Measurements from ENCODE around the gene CDH22. TPM values are rescaled to one million over a fixed set of nuclear protein-coding genes. Genes with fewer than 3 reads are reported as not detected.

Gene CDH22
- total RNA-seq, 1 experiment from 2014 or later, result not detected

DNA sequence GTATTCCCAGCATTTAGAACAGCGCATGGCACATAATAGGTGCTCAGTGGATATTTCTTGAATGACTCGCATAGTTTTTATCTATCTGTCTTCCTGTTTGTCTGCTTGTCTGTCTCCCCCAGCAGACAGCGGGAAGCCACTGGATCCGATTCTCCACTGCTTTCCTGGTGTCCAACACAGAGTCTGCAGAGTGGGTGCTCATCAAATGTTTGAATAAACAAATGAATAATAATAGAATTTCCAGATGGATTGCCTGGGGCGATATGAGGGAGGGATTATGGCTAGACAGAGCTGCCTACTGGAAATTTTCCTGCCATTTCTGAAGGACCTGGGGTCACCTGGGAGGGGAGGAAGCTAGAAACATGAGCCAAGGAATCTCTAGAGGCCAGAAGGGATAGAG, 18.9 kb downstream of the CDH22 start:
- ChIA-PET CTCF (interaction anchor here (1.2 to 1.3 kb wide), 2 partner anchors 28 to 157 kb away, joined by 4 read pairs; no protein-coding TSS in a partner anchor), POLR2A (no interaction called here)

DNA sequence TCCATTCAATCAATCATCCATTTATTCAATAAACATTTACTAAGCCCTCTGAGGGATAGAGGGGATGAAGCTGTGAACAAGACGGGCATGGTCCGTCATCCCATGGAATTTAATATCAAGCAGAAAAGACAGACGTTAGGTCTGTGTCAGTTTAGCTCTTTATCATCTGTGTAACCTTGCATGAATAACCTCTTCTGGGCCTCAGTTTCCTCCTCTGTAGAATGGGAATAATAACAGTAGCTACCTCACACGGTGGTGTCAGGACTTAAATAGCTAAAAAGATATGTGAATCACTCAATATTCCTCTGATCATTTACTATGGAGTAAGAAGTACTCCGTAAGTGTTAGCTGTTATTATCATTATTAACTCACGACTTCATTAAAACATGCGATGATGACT, 21.3 kb downstream of the CDH22 start:
- no peak for DNase-seq (ENCODE audit: unreplicated experiment)
- intact Hi-C loops (cut with micrococcal nuclease), result no loop called here
- no TSS peak for BruUV-seq (replicated peaks)
- Mint-ChIP-seq H3K4me1 (ENCODE audit: insufficient read depth, unreplicated experiment) (no peaks in the 10 kb centered on the region), H3K9me3 (ENCODE audit: unreplicated experiment) (no peaks in the 10 kb centered on the region), H3K4me3 (ENCODE audit: unreplicated experiment) (no peak overlapping the region), H3K36me3 (ENCODE audit: insufficient read depth, unreplicated experiment) (no peaks in the 10 kb centered on the region), H3K27me3 (ENCODE audit: insufficient read depth, unreplicated experiment) (peaks cover 12% of the 10 kb centered on the region), H3K27ac (ENCODE audit: low read depth, unreplicated experiment) (no peak overlapping the region)
- ChIA-PET CTCF (interaction anchor here (0.7 to 1.4 kb wide), 4 partner anchors 10 to 155 kb away, joined by 3 to 5 read pairs (median 4); partner anchors contain the start of gene CDH22), POLR2A (interaction anchor here (1.0 kb wide), 1 partner anchor 62 kb away, joined by 3 read pairs; no protein-coding TSS in a partner anchor)
- TF ChIP-seq, protein P1, sequence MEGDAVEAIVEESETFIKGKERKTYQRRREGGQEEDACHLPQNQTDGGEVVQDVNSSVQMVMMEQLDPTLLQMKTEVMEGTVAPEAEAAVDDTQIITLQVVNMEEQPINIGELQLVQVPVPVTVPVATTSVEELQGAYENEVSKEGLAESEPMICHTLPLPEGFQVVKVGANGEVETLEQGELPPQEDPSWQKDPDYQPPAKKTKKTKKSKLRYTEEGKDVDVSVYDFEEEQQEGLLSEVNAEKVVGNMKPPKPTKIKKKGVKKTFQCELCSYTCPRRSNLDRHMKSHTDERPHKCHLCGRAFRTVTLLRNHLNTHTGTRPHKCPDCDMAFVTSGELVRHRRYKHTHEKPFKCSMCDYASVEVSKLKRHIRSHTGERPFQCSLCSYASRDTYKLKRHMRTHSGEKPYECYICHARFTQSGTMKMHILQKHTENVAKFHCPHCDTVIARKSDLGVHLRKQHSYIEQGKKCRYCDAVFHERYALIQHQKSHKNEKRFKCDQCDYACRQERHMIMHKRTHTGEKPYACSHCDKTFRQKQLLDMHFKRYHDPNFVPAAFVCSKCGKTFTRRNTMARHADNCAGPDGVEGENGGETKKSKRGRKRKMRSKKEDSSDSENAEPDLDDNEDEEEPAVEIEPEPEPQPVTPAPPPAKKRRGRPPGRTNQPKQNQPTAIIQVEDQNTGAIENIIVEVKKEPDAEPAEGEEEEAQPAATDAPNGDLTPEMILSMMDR (IDR thresholded peaks at IDR 0.05; ENCODE audit: unreplicated experiment), result no peak

More for the DNA sequence above, 18.9 kb downstream of the CDH22 start:
- H3K27me3 Mint-ChIP-seq (ENCODE audit: insufficient read depth, unreplicated experiment), result peaks cover 24% of the 10 kb centered on the region
- no peaks in the 10 kb centered on the region for H3K36me3 Mint-ChIP-seq (ENCODE audit: insufficient read depth, unreplicated experiment)
- no peak overlapping the region for H3K27ac Mint-ChIP-seq (ENCODE audit: low read depth, unreplicated experiment)
- H3K4me1 Mint-ChIP-seq (ENCODE audit: insufficient read depth, unreplicated experiment), result no peaks in the 10 kb centered on the region
- DNase-seq (ENCODE audit: unreplicated experiment), result no peak
- TF ChIP-seq, protein P1 (IDR thresholded peaks at IDR 0.05; ENCODE audit: unreplicated experiment), result no peak
- intact Hi-C loops (cut with micrococcal nuclease), result no loop called here
- BruUV-seq (replicated peaks), result no TSS peak
- no peak overlapping the region for H3K4me3 Mint-ChIP-seq (ENCODE audit: unreplicated experiment)
- H3K9me3 Mint-ChIP-seq (ENCODE audit: unreplicated experiment), result no peaks in the 10 kb centered on the region

DNA sequence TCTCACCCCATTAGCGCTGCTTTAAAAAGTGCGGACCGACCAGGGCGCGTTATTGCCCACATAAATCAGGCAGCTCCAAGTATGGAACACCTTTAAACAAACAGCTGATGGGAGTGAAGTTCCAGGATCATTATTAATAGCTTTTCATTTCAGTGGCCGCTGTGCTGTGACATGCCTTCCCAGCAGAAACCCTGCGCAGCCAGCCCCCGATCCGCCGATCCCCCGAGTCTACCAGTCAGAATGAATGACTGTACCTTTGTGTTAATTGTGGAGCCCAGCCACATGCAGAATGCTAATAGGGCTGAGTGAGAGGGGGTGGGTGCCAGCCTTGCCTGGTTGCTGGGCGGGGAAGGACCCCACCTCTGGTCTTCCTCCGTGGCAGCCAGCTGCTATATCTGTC, 21.9 kb downstream of the CDH22 start:
- Mint-ChIP-seq H3K27me3 (ENCODE audit: insufficient read depth, unreplicated experiment) (peaks cover 12% of the 10 kb centered on the region), H3K4me1 (ENCODE audit: insufficient read depth, unreplicated experiment) (no peaks in the 10 kb centered on the region), H3K36me3 (ENCODE audit: insufficient read depth, unreplicated experiment) (no peaks in the 10 kb centered on the region), H3K27ac (ENCODE audit: low read depth, unreplicated experiment) (no peak overlapping the region), H3K9me3 (ENCODE audit: unreplicated experiment) (no peaks in the 10 kb centered on the region), H3K4me3 (ENCODE audit: unreplicated experiment) (no peak overlapping the region)
- ChIA-PET POLR2A (interaction anchor here (0.5 to 0.8 kb wide), 2 partner anchors 78 to 882 kb away, joined by 3 read pairs; no protein-coding TSS in a partner anchor), CTCF (interaction anchor here (1.3 kb wide), 1 partner anchor 22 kb away, joined by 3 read pairs; the partner anchor contains the start of gene CDH22)
- BruUV-seq (replicated peaks), result no TSS peak
- intact Hi-C loops (cut with micrococcal nuclease), result no loop called here
- TF ChIP-seq, protein P1 (IDR thresholded peaks at IDR 0.05; ENCODE audit: unreplicated experiment), result no peak
- no peak for DNase-seq (ENCODE audit: unreplicated experiment)

DNA sequence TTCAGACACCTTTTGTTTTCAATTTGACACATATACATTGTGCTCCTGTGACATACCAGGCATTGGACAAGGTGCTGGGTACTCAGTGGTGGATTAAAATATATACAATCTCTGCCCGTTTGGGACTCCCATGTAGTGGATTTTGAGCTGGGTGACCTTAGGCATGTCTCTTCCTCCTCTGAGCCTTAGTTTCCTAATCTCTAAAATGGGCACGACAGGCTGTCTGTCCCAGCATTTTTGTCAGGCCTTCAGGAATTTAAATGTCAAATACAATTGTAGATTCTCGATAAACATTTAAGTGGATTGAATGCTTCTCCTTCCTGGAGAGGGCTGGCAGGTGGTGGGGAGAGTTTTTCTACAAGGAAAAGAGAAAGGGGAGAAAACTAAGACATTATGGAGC, 22.6 kb downstream of the CDH22 start:
- H3K36me3 Mint-ChIP-seq (ENCODE audit: insufficient read depth, unreplicated experiment), result no peaks in the 10 kb centered on the region
- ChIA-PET CTCF (no interaction called here), POLR2A (interaction anchor here (0.8 kb wide), 1 partner anchor 79 kb away, joined by 3 read pairs; no protein-coding TSS in a partner anchor)
- H3K27ac Mint-ChIP-seq (ENCODE audit: low read depth, unreplicated experiment), result no peak overlapping the region
- BruUV-seq (replicated peaks), result no TSS peak
- intact Hi-C loops (cut with micrococcal nuclease), result no loop called here
- peaks cover 7% of the 10 kb centered on the region for H3K27me3 Mint-ChIP-seq (ENCODE audit: insufficient read depth, unreplicated experiment)
- H3K4me1 Mint-ChIP-seq (ENCODE audit: insufficient read depth, unreplicated experiment), result no peaks in the 10 kb centered on the region
- H3K9me3 Mint-ChIP-seq (ENCODE audit: unreplicated experiment), result no peaks in the 10 kb centered on the region
- no peak for DNase-seq (ENCODE audit: unreplicated experiment)
- H3K4me3 Mint-ChIP-seq (ENCODE audit: unreplicated experiment), result no peak overlapping the region
- TF ChIP-seq, protein P1 (IDR thresholded peaks at IDR 0.05; ENCODE audit: unreplicated experiment), result no peak
